Stimulated activated CD4-positive, alpha-beta T cell treated with anti-CD3 and anti-CD28 coated beads, Interleukin-2, amount 100 ng/mL, for 24 hours (primary cell): Measurements from ENCODE around the gene BTBD19.

Source experiments
- DNase-seq, 2 donors: peaks; one replicate each; pipeline ENCODE4 v3.0.0-alpha.2; 2020

The BTBD19 gene

GRCh38 chr1:44862829-44863401, 54.6 kb downstream of the BTBD19 start:
- DNase-seq: no peak
